Adrenal gland (tissue), 5 donors: ENCODE data around the gene S1PR1.

Source experiments
- POLR2A ChIP-seq, 2 donors: fragments of 450-650 bp; IDR thresholded peaks; one replicate each; pipeline ENCODE4 v1.6.1; 2017; ENCODE audit warnings: antibody characterized with exemption in 2 of 2, mild to moderate bottlenecking in 2 of 2, moderate library complexity in 1 of 2
- TF ChIP-seq, protein P1 (sequence below), 6 experiments: fragments of 450-650 bp in 4 of 6; fragments of 200-600 bp in 2 of 6; sonication (generic) in 1 of 6; IDR thresholded peaks; 1 replicate in 5 of 6; 2 replicates in 1 of 6; pipeline versions ENCODE4 v1.5.1 to v1.8.0; 2016 to 2021; ENCODE audit warnings: antibody characterized with exemption in 6 of 6, mild to moderate bottlenecking in 2 of 6, moderate library complexity in 1 of 6
- donor health status: DM: no; HTN: no; CAD: no.

DNA sequence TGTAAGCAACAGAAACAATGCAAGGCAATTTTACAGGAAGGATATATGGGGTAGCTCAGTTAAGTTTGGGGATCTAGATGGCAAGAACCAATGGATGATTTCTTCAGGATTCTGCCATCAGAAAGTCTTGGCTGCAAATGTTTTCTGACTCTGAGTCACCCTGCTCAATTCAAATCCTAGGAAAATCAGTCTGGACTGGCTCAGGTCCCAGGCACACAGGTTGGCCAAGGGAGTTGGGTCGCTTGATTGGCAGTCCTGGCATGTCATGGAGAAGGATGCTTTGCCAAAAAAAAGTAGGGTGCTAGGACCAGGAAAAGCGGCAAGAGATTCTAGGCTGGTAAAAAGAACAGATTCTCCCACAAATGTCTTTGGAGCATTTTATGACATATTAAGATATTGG, 28.9 kb upstream of the S1PR1 start:
- TF ChIP-seq, protein P1, sequence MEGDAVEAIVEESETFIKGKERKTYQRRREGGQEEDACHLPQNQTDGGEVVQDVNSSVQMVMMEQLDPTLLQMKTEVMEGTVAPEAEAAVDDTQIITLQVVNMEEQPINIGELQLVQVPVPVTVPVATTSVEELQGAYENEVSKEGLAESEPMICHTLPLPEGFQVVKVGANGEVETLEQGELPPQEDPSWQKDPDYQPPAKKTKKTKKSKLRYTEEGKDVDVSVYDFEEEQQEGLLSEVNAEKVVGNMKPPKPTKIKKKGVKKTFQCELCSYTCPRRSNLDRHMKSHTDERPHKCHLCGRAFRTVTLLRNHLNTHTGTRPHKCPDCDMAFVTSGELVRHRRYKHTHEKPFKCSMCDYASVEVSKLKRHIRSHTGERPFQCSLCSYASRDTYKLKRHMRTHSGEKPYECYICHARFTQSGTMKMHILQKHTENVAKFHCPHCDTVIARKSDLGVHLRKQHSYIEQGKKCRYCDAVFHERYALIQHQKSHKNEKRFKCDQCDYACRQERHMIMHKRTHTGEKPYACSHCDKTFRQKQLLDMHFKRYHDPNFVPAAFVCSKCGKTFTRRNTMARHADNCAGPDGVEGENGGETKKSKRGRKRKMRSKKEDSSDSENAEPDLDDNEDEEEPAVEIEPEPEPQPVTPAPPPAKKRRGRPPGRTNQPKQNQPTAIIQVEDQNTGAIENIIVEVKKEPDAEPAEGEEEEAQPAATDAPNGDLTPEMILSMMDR (IDR thresholded peaks at IDR 0.05), result no peak
- TF ChIP-seq POLR2A (IDR thresholded peaks at IDR 0.05), result no peak
